Measurements from ENCODE around the gene HOOK2.

Gene HOOK2

GRCh38 chr19:12782424-12783290 lies 7.3 kb upstream of the HOOK2 start:
- no peaks in the 10 kb centered on the region for H3K36me3 ChIP-seq (ENCODE audit: control insufficient read depth, insufficient read depth, low read length)
- 3 to 4% methylated on average over 59 to 60 of the region's 88 CpGs for WGBS, 2 experiments (ENCODE audit: insufficient coverage in 2 of 2)
- peak overlapping the region; percentile 93 for H3K27ac ChIP-seq (ENCODE audit: low read depth, low read length, severe bottlenecking)
- peaks cover 49% of the 10 kb centered on the region for H3K4me1 ChIP-seq (ENCODE audit: control insufficient read depth, insufficient read depth, low read length, poor library complexity, severe bottlenecking)
- H3K4me3 ChIP-seq (ENCODE audit: extremely low read depth, insufficient read depth, low read length, poor library complexity, severe bottlenecking): peak overlapping the region; percentile 34
- H3K9me3 ChIP-seq (ENCODE audit: control insufficient read depth, low read length): no peaks in the 10 kb centered on the region

- H3K27ac ChIP-seq (ENCODE audit: low read depth, low read length, severe bottlenecking): peak overlapping the region; percentile 93
- H3K4me1 ChIP-seq (ENCODE audit: control insufficient read depth, insufficient read depth, low read length, poor library complexity, severe bottlenecking): peaks cover 52% of the 10 kb centered on the region
- WGBS, 2 experiments (ENCODE audit: insufficient coverage in 2 of 2): 65 to 86% methylated on average over 8 to 12 of the region's 12 CpGs
Observed at GRCh38 chr19:12782174-12782423, 6.7 kb upstream of the HOOK2 start.

GRCh38 chr19:12779162-12779993 lies 4.0 kb upstream of the HOOK2 start:
- Histone ChIP-seq H3K9me3 (ENCODE audit: control insufficient read depth, low read length) (no peaks in the 10 kb centered on the region), H3K27ac (ENCODE audit: low read depth, low read length, severe bottlenecking) (peak overlapping the region; percentile 88), H3K4me3 (ENCODE audit: extremely low read depth, insufficient read depth, low read length, poor library complexity, severe bottlenecking) (no peak overlapping the region), H3K4me1 (ENCODE audit: control insufficient read depth, insufficient read depth, low read length, poor library complexity, severe bottlenecking) (peaks cover 31% of the 10 kb centered on the region), H3K36me3 (ENCODE audit: control insufficient read depth, insufficient read depth, low read length) (peaks cover 3% of the 10 kb centered on the region)
- 78% methylated on average over 10 to 15 of the region's 15 CpGs for WGBS, 2 experiments (ENCODE audit: insufficient coverage in 2 of 2)

More at GRCh38 chr19:12782174-12782423, 6.7 kb upstream of the HOOK2 start:
- no peaks in the 10 kb centered on the region for H3K9me3 ChIP-seq (ENCODE audit: control insufficient read depth, low read length)
- peak overlapping the region; percentile 34 for H3K4me3 ChIP-seq (ENCODE audit: extremely low read depth, insufficient read depth, low read length, poor library complexity, severe bottlenecking)
- H3K36me3 ChIP-seq (ENCODE audit: control insufficient read depth, insufficient read depth, low read length): no peaks in the 10 kb centered on the region

- 24 to 32% methylated on average over 6 of the region's 6 CpGs for WGBS, 2 experiments (ENCODE audit: insufficient coverage in 2 of 2)
- Histone ChIP-seq H3K4me3 (ENCODE audit: extremely low read depth, insufficient read depth, low read length, poor library complexity, severe bottlenecking) (peak overlapping the region; percentile 57), H3K4me1 (ENCODE audit: control insufficient read depth, insufficient read depth, low read length, poor library complexity, severe bottlenecking) (peaks cover 26% of the 10 kb centered on the region), H3K27ac (ENCODE audit: low read depth, low read length, severe bottlenecking) (peak overlapping the region; percentile 88), H3K9me3 (ENCODE audit: control insufficient read depth, low read length) (no peaks in the 10 kb centered on the region), H3K36me3 (ENCODE audit: control insufficient read depth, insufficient read depth, low read length) (peaks cover 7% of the 10 kb centered on the region)
Observed at GRCh38 chr19:12778905-12779161, 3.5 kb upstream of the HOOK2 start.

GRCh38 chr19:12778017-12778904 lies 2.9 kb upstream of the HOOK2 start:
- H3K4me1 ChIP-seq (ENCODE audit: control insufficient read depth, insufficient read depth, low read length, poor library complexity, severe bottlenecking): peaks cover 24% of the 10 kb centered on the region
- H3K4me3 ChIP-seq (ENCODE audit: extremely low read depth, insufficient read depth, low read length, poor library complexity, severe bottlenecking): peak overlapping the region; percentile 57
- peaks cover 7% of the 10 kb centered on the region for H3K36me3 ChIP-seq (ENCODE audit: control insufficient read depth, insufficient read depth, low read length)
- H3K9me3 ChIP-seq (ENCODE audit: control insufficient read depth, low read length): no peaks in the 10 kb centered on the region
- 4 to 6% methylated on average over 29 to 32 of the region's 44 CpGs for WGBS, 2 experiments (ENCODE audit: insufficient coverage in 2 of 2)
- H3K27ac ChIP-seq (ENCODE audit: low read depth, low read length, severe bottlenecking): peak overlapping the region; percentile 88

- Histone ChIP-seq H3K36me3 (ENCODE audit: control insufficient read depth, insufficient read depth, low read length) (peaks cover 7% of the 10 kb centered on the region), H3K27ac (ENCODE audit: low read depth, low read length, severe bottlenecking) (peak overlapping the region; percentile 88), H3K4me3 (ENCODE audit: extremely low read depth, insufficient read depth, low read length, poor library complexity, severe bottlenecking) (peak overlapping the region; percentile 57), H3K4me1 (ENCODE audit: control insufficient read depth, insufficient read depth, low read length, poor library complexity, severe bottlenecking) (peaks cover 30% of the 10 kb centered on the region), H3K9me3 (ENCODE audit: control insufficient read depth, low read length) (no peaks in the 10 kb centered on the region)
- 16 to 24% methylated on average over 19 to 29 of the region's 43 CpGs for WGBS, 2 experiments (ENCODE audit: insufficient coverage in 2 of 2)
Observed at GRCh38 chr19:12777217-12778016, 2.1 kb upstream of the HOOK2 start.

- 96 to 98% methylated on average over 2 of the region's 2 CpGs for WGBS, 2 experiments (ENCODE audit: insufficient coverage in 2 of 2)
- Histone ChIP-seq H3K4me1 (ENCODE audit: control insufficient read depth, insufficient read depth, low read length, poor library complexity, severe bottlenecking) (peaks cover 19% of the 10 kb centered on the region), H3K36me3 (ENCODE audit: control insufficient read depth, insufficient read depth, low read length) (peaks cover 7% of the 10 kb centered on the region), H3K9me3 (ENCODE audit: control insufficient read depth, low read length) (no peaks in the 10 kb centered on the region), H3K4me3 (ENCODE audit: extremely low read depth, insufficient read depth, low read length, poor library complexity, severe bottlenecking) (no peak overlapping the region), H3K27ac (ENCODE audit: low read depth, low read length, severe bottlenecking) (no peak overlapping the region)
Observed at GRCh38 chr19:12773571-12773970, 1.8 kb downstream of the HOOK2 start.

- Histone ChIP-seq H3K27ac (ENCODE audit: low read depth, low read length, severe bottlenecking) (no peak overlapping the region), H3K4me3 (ENCODE audit: extremely low read depth, insufficient read depth, low read length, poor library complexity, severe bottlenecking) (no peak overlapping the region), H3K9me3 (ENCODE audit: control insufficient read depth, low read length) (no peaks in the 10 kb centered on the region), H3K36me3 (ENCODE audit: control insufficient read depth, insufficient read depth, low read length) (peaks cover 7% of the 10 kb centered on the region), H3K4me1 (ENCODE audit: control insufficient read depth, insufficient read depth, low read length, poor library complexity, severe bottlenecking) (peaks cover 16% of the 10 kb centered on the region)
- 86 to 100% methylated on average over 1 of the region's 4 CpGs for WGBS, 2 experiments (ENCODE audit: insufficient coverage in 2 of 2)
Observed at GRCh38 chr19:12772323-12772722, 3.0 kb downstream of the HOOK2 start.

GRCh38 chr19:12770922-12771321 lies 4.4 kb downstream of the HOOK2 start:
- 100% methylated on average over 6 of the region's 13 CpGs for WGBS, 2 experiments (ENCODE audit: insufficient coverage in 2 of 2)
- Histone ChIP-seq H3K4me3 (ENCODE audit: extremely low read depth, insufficient read depth, low read length, poor library complexity, severe bottlenecking) (no peak overlapping the region), H3K36me3 (ENCODE audit: control insufficient read depth, insufficient read depth, low read length) (peaks cover 7% of the 10 kb centered on the region), H3K4me1 (ENCODE audit: control insufficient read depth, insufficient read depth, low read length, poor library complexity, severe bottlenecking) (peaks cover 13% of the 10 kb centered on the region), H3K27ac (ENCODE audit: low read depth, low read length, severe bottlenecking) (no peak overlapping the region), H3K9me3 (ENCODE audit: control insufficient read depth, low read length) (no peaks in the 10 kb centered on the region)

GRCh38 chr19:12769689-12770088 lies 5.7 kb downstream of the HOOK2 start:
- peaks cover 13% of the 10 kb centered on the region for H3K4me1 ChIP-seq (ENCODE audit: control insufficient read depth, insufficient read depth, low read length, poor library complexity, severe bottlenecking)
- H3K36me3 ChIP-seq (ENCODE audit: control insufficient read depth, insufficient read depth, low read length): peaks cover 7% of the 10 kb centered on the region
- WGBS, 2 experiments (ENCODE audit: insufficient coverage in 2 of 2): 9 to 21% methylated on average over 20 to 32 of the region's 37 CpGs
- H3K4me3 ChIP-seq (ENCODE audit: extremely low read depth, insufficient read depth, low read length, poor library complexity, severe bottlenecking): no peak overlapping the region
- H3K27ac ChIP-seq (ENCODE audit: low read depth, low read length, severe bottlenecking): no peak overlapping the region
- H3K9me3 ChIP-seq (ENCODE audit: control insufficient read depth, low read length): no peaks in the 10 kb centered on the region
